Measurements from ENCODE around the gene RLBP1. TPM values are rescaled to one million over a fixed set of nuclear protein-coding genes. Genes with fewer than 3 reads are reported as not detected.

RLBP1 gene
- total and polyA plus RNA-seq, 2 of the 4 experiments (the other 2 are of a cell fraction), result not detected

GRCh38 chr15:89230277-89230676, 8.9 kb upstream of the RLBP1 start:
- in situ Hi-C loops (cut with MboI; ENCODE audit: low sequenced_read_pairs) (no loop called here), dilution Hi-C loops (cut with HindIII; ENCODE audit: low sequenced_read_pairs, unreplicated experiment) (no loop called here), intact Hi-C loops (cut with micrococcal nuclease) (no loop called here)
- peaks cover 6% of the 10 kb centered on the region; the same call in 1 of the 2 replicates for H3K4me1 ChIP-seq (ENCODE audit: control insufficient read depth, insufficient read depth, low read length)
- H2BK20ac ChIP-seq (ENCODE audit: low read depth, low read length), result peak overlapping the region; percentile 82
- H3K27me3 ChIP-seq (ENCODE audit: control insufficient read depth, insufficient read depth, low read length), result peaks cover 2% of the 10 kb centered on the region; the same call in 1 of the 2 replicates
- TF ChIP-seq, protein P1, sequence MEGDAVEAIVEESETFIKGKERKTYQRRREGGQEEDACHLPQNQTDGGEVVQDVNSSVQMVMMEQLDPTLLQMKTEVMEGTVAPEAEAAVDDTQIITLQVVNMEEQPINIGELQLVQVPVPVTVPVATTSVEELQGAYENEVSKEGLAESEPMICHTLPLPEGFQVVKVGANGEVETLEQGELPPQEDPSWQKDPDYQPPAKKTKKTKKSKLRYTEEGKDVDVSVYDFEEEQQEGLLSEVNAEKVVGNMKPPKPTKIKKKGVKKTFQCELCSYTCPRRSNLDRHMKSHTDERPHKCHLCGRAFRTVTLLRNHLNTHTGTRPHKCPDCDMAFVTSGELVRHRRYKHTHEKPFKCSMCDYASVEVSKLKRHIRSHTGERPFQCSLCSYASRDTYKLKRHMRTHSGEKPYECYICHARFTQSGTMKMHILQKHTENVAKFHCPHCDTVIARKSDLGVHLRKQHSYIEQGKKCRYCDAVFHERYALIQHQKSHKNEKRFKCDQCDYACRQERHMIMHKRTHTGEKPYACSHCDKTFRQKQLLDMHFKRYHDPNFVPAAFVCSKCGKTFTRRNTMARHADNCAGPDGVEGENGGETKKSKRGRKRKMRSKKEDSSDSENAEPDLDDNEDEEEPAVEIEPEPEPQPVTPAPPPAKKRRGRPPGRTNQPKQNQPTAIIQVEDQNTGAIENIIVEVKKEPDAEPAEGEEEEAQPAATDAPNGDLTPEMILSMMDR (conservative IDR thresholded peaks at IDR 0.05; ENCODE audit: low read depth, low read length), result 0 out of 2 replicates have a peak, but pooled peaks have one; percentile 5
- no peak for TF ChIP-seq FOS (IDR thresholded peaks at IDR 0.05; ENCODE audit: low read depth, low read length)
- H2BK5ac ChIP-seq (ENCODE audit: low read depth, low read length, poor library complexity, severe bottlenecking), result no peak overlapping the region
- no peak overlapping the region for H3K4me2 ChIP-seq (ENCODE audit: low read depth, low read length)
- peak overlapping the region; percentile 70 for H2BK120ac ChIP-seq (ENCODE audit: low read depth, low read length)
- H2AK9ac ChIP-seq (replicated peaks; ENCODE audit: low read depth, low read length, poor library complexity), result peak overlapping the region; percentile 48
- DNase-seq (peak; percentile 7), ATAC-seq (ENCODE audit: low read depth) (peak; percentile 74)
- H3K4ac ChIP-seq (ENCODE audit: low read depth, low read length), result peak overlapping the region; percentile 38; the same call in 1 of the 2 replicates
- no peaks in the 10 kb centered on the region for H3K9me3 ChIP-seq (ENCODE audit: control insufficient read depth, insufficient read depth, low read length)
- no peaks in the 10 kb centered on the region for H3K36me3 ChIP-seq (ENCODE audit: control insufficient read depth, insufficient read depth, low read length)
- H2AK5ac ChIP-seq (ENCODE audit: low read depth, low read length), result peak overlapping the region; percentile 65
- H4K8ac ChIP-seq (ENCODE audit: low read depth in 2 of 2, low read length in 2 of 2), result peak overlapping the region; percentile 29 to 35; a peak in 1 of 4 replicates
- peak overlapping the region; percentile 41; the same call in 1 of the 2 replicates for H4K91ac ChIP-seq (ENCODE audit: insufficient read depth, low read depth, low read length)
- H3K56ac ChIP-seq (ENCODE audit: extremely low read depth, insufficient read depth, low read length), result no peak overlapping the region
- no peaks in the 10 kb centered on the region for H3K79me1 ChIP-seq (ENCODE audit: low read depth in 1 of 2, low read length in 2 of 2)
- no peak overlapping the region for H3K9ac ChIP-seq (ENCODE audit: low read depth, low read length)
- no CpG with 5 or more reads among the region's 5 CpGs for WGBS, 2 experiments (ENCODE audit: extremely low coverage in 2 of 2, insufficient read length in 1 of 2)
- no peak overlapping the region for H3K18ac ChIP-seq (ENCODE audit: low read depth, low read length)
- no peak overlapping the region for H3K23ac ChIP-seq (ENCODE audit: low read depth, low read length)
- H2BK15ac ChIP-seq (ENCODE audit: low read depth, low read length), result peak overlapping the region; percentile 84; the same call in 2 of the 3 replicates
- no peak overlapping the region for H3K4me3 ChIP-seq (ENCODE audit: insufficient read depth, low read depth, low read length)
- H3K14ac ChIP-seq (replicated peaks; ENCODE audit: low read depth, low read length), result peak overlapping the region; percentile 6
- CTCF ChIA-PET, result interaction anchor here (1.8 kb wide), 1 partner anchor 23 kb away, joined by 8 read pairs; no protein-coding TSS in a partner anchor
- peak overlapping the region; percentile 3 for H2AFZ ChIP-seq (replicated peaks; ENCODE audit: low read length, poor library complexity)
- no peak overlapping the region; the same call in 1 of the 2 replicates for H3K27ac ChIP-seq (ENCODE audit: insufficient read depth, low read length)
- no peaks in the 10 kb centered on the region; the same call in 1 of the 2 replicates for H3K9me1 ChIP-seq (ENCODE audit: insufficient read depth, low read length)
- H4K5ac ChIP-seq (ENCODE audit: low read depth, low read length), result no peak overlapping the region
- no peaks in the 10 kb centered on the region for H4K20me1 ChIP-seq (ENCODE audit: insufficient read depth, low read length)
- no TSS peak for BruUV-seq (replicated peaks)
- POLR2A ChIA-PET (ENCODE audit: unreplicated experiment), result no interaction called here
